ENCODE measurements around the gene HEPHL1. TPM values are rescaled to one million over a fixed set of nuclear protein-coding genes. Genes with fewer than 3 reads are reported as not detected.

Gene HEPHL1
- total RNA-seq, 1 donor from 2014 or later: 0.02 TPM

DNA sequence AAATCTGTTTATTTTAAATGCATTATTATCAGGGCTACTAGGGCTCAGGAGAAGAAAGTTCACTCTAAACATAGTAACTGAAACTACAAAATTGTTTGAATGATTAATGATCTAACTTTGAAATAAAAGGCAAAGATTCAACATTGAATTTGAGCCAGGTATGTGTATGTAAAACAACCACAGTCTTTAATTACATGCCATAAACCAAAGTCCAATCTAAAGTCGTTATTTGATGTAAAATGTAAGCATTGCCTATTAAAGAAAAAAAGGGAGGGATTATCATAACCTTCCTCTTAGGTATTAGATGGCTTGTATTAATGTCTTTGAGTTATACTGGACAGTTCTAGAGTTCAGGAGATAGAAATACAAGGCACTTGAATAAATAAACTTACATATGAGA is 82.3 kb downstream of the HEPHL1 start:
- no peak overlapping the region for H3K27ac ChIP-seq
- Mint-ChIP-seq H3K36me3 (no peaks in the 10 kb centered on the region), H3K27ac (no peak overlapping the region), H3K4me3 (no peak overlapping the region), H3K4me1 (no peaks in the 10 kb centered on the region), H3K9me3 (peaks cover 2% of the 10 kb centered on the region), H3K27me3 (ENCODE audit: insufficient read depth, low read depth) (no peaks in the 10 kb centered on the region)
- no peaks in the 10 kb centered on the region for H3F3A ChIP-seq (ENCODE audit: low read depth)
- no peaks in the 10 kb centered on the region for H3K9me3 ChIP-seq (ENCODE audit: low read depth)
- H3K9ac ChIP-seq: no peak overlapping the region
- no peak for DNase-seq (ENCODE audit: low spot score)
- H4K20me1 ChIP-seq (ENCODE audit: low read depth): no peaks in the 10 kb centered on the region
- H3K27me3 ChIP-seq: no peaks in the 10 kb centered on the region
- H3K36me3 ChIP-seq: no peaks in the 10 kb centered on the region
- H3K4me1 ChIP-seq: no peaks in the 10 kb centered on the region
- no peaks in the 10 kb centered on the region for H3K79me2 ChIP-seq (ENCODE audit: low read depth)
- H3K4me3 ChIP-seq: no peak overlapping the region
- TF ChIP-seq EZH2phosphoT487 (IDR thresholded peaks at IDR 0.05) (no peak), EZH2 (IDR thresholded peaks at IDR 0.05) (no peak)
- TF ChIP-seq, protein P1, sequence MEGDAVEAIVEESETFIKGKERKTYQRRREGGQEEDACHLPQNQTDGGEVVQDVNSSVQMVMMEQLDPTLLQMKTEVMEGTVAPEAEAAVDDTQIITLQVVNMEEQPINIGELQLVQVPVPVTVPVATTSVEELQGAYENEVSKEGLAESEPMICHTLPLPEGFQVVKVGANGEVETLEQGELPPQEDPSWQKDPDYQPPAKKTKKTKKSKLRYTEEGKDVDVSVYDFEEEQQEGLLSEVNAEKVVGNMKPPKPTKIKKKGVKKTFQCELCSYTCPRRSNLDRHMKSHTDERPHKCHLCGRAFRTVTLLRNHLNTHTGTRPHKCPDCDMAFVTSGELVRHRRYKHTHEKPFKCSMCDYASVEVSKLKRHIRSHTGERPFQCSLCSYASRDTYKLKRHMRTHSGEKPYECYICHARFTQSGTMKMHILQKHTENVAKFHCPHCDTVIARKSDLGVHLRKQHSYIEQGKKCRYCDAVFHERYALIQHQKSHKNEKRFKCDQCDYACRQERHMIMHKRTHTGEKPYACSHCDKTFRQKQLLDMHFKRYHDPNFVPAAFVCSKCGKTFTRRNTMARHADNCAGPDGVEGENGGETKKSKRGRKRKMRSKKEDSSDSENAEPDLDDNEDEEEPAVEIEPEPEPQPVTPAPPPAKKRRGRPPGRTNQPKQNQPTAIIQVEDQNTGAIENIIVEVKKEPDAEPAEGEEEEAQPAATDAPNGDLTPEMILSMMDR (IDR thresholded peaks at IDR 0.05): no peak
- no peak overlapping the region for H3K4me2 ChIP-seq
- H2AFZ ChIP-seq (replicated peaks): no peak overlapping the region

DNA sequence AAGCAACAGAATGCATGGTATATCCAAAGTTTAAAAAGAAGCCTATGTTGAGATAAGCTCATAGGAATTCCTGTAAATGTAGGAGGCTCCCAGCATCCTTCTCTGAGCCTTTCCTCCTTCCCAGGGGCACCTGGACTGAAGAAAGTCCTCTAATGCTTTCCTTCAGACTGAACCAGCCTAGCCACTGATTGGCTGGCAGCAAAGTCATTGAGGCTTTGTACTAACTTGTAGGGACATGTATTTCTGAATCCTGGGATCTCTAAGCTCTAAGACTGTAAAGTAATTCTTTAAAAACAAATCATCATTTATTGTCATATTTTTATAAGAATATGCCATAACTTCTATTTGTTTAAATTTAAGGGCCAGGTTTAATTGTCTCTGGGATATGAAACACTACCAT is 83.6 kb downstream of the HEPHL1 start:
- H3F3A ChIP-seq (ENCODE audit: low read depth): no peaks in the 10 kb centered on the region
- no peaks in the 10 kb centered on the region for H3K36me3 Mint-ChIP-seq

DNA sequence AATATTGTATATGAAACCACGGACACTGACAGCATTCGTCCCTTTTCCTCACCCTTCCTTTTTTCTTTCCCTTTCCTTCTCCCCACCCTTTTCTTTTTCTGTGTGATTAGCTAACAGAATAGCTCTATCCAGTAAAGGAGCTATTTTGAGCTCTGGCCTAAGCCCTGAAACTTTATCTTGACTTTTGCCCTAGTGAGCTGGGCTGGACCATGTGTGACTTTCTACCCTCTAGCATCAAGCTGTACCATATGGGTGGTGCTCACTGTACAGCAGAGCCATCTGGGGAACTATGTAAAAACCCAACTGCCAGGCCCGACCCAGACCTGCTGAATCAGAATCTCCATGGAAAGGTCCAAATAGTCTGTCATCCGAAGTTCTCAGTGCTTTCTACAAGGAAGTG is 85.6 kb downstream of the HEPHL1 start:
- Mint-ChIP-seq H3K4me1 (no peaks in the 10 kb centered on the region), H3K36me3 (no peaks in the 10 kb centered on the region), H3K27me3 (ENCODE audit: insufficient read depth, low read depth) (no peaks in the 10 kb centered on the region), H3K4me3 (no peak overlapping the region), H3K27ac (no peak overlapping the region), H3K9me3 (peaks cover 2% of the 10 kb centered on the region)
- H3K9ac ChIP-seq: no peak overlapping the region
- H3K79me2 ChIP-seq (ENCODE audit: low read depth): no peaks in the 10 kb centered on the region
- H3K27me3 ChIP-seq: no peaks in the 10 kb centered on the region
- H3K4me3 ChIP-seq: no peak overlapping the region
- H3F3A ChIP-seq (ENCODE audit: low read depth): no peaks in the 10 kb centered on the region
- H3K36me3 ChIP-seq: no peaks in the 10 kb centered on the region
- no peaks in the 10 kb centered on the region for H3K4me1 ChIP-seq
- TF ChIP-seq EZH2phosphoT487 (IDR thresholded peaks at IDR 0.05): no peak
- no peak for TF ChIP-seq EZH2 (IDR thresholded peaks at IDR 0.05)
- TF ChIP-seq, protein P1 (IDR thresholded peaks at IDR 0.05): no peak
- H3K9me3 ChIP-seq (ENCODE audit: low read depth): no peaks in the 10 kb centered on the region
- H4K20me1 ChIP-seq (ENCODE audit: low read depth): no peaks in the 10 kb centered on the region
- H3K27ac ChIP-seq: no peak overlapping the region
- H2AFZ ChIP-seq (replicated peaks): no peak overlapping the region
- DNase-seq (ENCODE audit: low spot score): no peak
- H3K4me2 ChIP-seq: no peak overlapping the region

More for the DNA sequence above, 83.6 kb downstream of the HEPHL1 start:
- no peak overlapping the region for H3K4me2 ChIP-seq
- H3K27ac ChIP-seq: no peak overlapping the region
- H3K9ac ChIP-seq: no peak overlapping the region
- TF ChIP-seq EZH2phosphoT487 (IDR thresholded peaks at IDR 0.05) (no peak), EZH2 (IDR thresholded peaks at IDR 0.05) (no peak)
- TF ChIP-seq, protein P1 (IDR thresholded peaks at IDR 0.05): no peak
- Mint-ChIP-seq H3K27me3 (ENCODE audit: insufficient read depth, low read depth) (no peaks in the 10 kb centered on the region), H3K27ac (no peak overlapping the region), H3K9me3 (peaks cover 2% of the 10 kb centered on the region), H3K4me1 (no peaks in the 10 kb centered on the region), H3K4me3 (no peak overlapping the region)
- no peaks in the 10 kb centered on the region for H3K27me3 ChIP-seq
- no peaks in the 10 kb centered on the region for H3K9me3 ChIP-seq (ENCODE audit: low read depth)
- no peaks in the 10 kb centered on the region for H3K36me3 ChIP-seq
- H3K4me3 ChIP-seq: no peak overlapping the region
- H4K20me1 ChIP-seq (ENCODE audit: low read depth): no peaks in the 10 kb centered on the region
- no peak overlapping the region for H2AFZ ChIP-seq (replicated peaks)
- no peaks in the 10 kb centered on the region for H3K4me1 ChIP-seq
- no peaks in the 10 kb centered on the region for H3K79me2 ChIP-seq (ENCODE audit: low read depth)
- no peak for DNase-seq (ENCODE audit: low spot score)

Measured in neural progenitor cell (in vitro differentiated cells).